H9 (cell line): ENCODE measurements around the gene MBD3L4. TPM values are rescaled to one million over a fixed set of nuclear protein-coding genes. Genes with fewer than 3 reads are reported as not detected.

Experiments
- DNase-seq: peaks from one replicate; pipeline ENCODE4 v3.0.0-alpha.2; 2017
- H2AFZ ChIP-seq: one replicate; pipeline ENCODE4 v1.6.1; 2013; ENCODE audit warnings: mild to moderate bottlenecking, low read length, control low read depth, moderate library complexity
- H2AK5ac ChIP-seq: 2 replicates; pipeline ENCODE4 v1.6.1; 2013; ENCODE audit warnings: low read length, control low read depth, mixed read lengths; ENCODE audit not compliant: insufficient read length
- H2BK120ac ChIP-seq: one replicate; pipeline ENCODE4 v1.6.1; 2013; ENCODE audit warnings: low read depth, mild to moderate bottlenecking, low read length, control low read depth, inconsistent platforms; ENCODE audit not compliant: poor library complexity, severe bottlenecking
- H2BK12ac ChIP-seq: 2 replicates; pipeline ENCODE4 v1.6.1; 2013; ENCODE audit warnings: low read length, control low read depth, mixed read lengths, low read depth; ENCODE audit not compliant: insufficient read length
- H2BK15ac ChIP-seq: 2 replicates; pipeline ENCODE4 v1.6.1; 2013; ENCODE audit warnings: low read depth, low read length, control low read depth
- H2BK20ac ChIP-seq: one replicate; pipeline ENCODE4 v1.6.1; 2013; ENCODE audit warnings: low read depth, mild to moderate bottlenecking, low read length, control low read depth, inconsistent platforms; ENCODE audit not compliant: poor library complexity, severe bottlenecking
- H2BK5ac ChIP-seq: 2 replicates; pipeline ENCODE4 v1.6.1; 2013; ENCODE audit warnings: low read length, control low read depth, mixed read lengths; ENCODE audit not compliant: insufficient read length
- H3K14ac ChIP-seq: 2 replicates; pipeline ENCODE4 v1.6.1; 2013; ENCODE audit warnings: low read length, control low read depth; ENCODE audit not compliant: insufficient read depth
- H3K18ac ChIP-seq: 2 replicates; pipeline ENCODE4 v1.6.1; 2013; ENCODE audit warnings: low read depth, mild to moderate bottlenecking, mixed read lengths, low read length, control low read depth; ENCODE audit not compliant: insufficient read length
- H3K23ac ChIP-seq: 2 replicates; pipeline ENCODE4 v1.6.1; 2013; ENCODE audit warnings: low read length, control low read depth, mixed read lengths, low read depth; ENCODE audit not compliant: insufficient read length
- H3K23me2 ChIP-seq: 2 replicates; pipeline ENCODE4 v1.6.1; 2013; ENCODE audit warnings: low read depth, mild to moderate bottlenecking, mixed read lengths, low read length, control low read depth; ENCODE audit not compliant: insufficient read length, poor library complexity, severe bottlenecking
- H3K27ac ChIP-seq: 2 replicates; pipeline ENCODE4 v1.5.1; 2013; ENCODE audit warnings: low read length, control low read depth, mixed read lengths, low read depth; ENCODE audit not compliant: insufficient read length
- H3K27me3 ChIP-seq: 2 replicates; pipeline ENCODE4 v1.6.1; 2013; ENCODE audit warnings: low read length, control low read depth, inconsistent platforms; ENCODE audit not compliant: insufficient read depth
- H3K4ac ChIP-seq: 2 replicates; pipeline ENCODE4 v1.6.1; 2013; ENCODE audit warnings: low read depth, mild to moderate bottlenecking, control low read depth, inconsistent platforms, low read length, moderate library complexity
- H3K4me1 ChIP-seq: 2 replicates; pipeline ENCODE4 v1.6.1; 2013; ENCODE audit warnings: low read length, control low read depth, inconsistent platforms; ENCODE audit not compliant: insufficient read depth
- H3K4me2 ChIP-seq: 2 replicates; pipeline ENCODE4 v1.6.1; 2013; ENCODE audit warnings: low read length, control low read depth, mixed read lengths; ENCODE audit not compliant: insufficient read length, insufficient read depth
- H3K56ac ChIP-seq: 2 replicates; pipeline ENCODE4 v1.6.1; 2013; ENCODE audit warnings: low read depth, mild to moderate bottlenecking, mixed read lengths, low read length, control low read depth; ENCODE audit not compliant: insufficient read length
- H3K79me1 ChIP-seq: 2 replicates; pipeline ENCODE4 v1.6.1; 2013; ENCODE audit warnings: low read depth, mild to moderate bottlenecking, moderate library complexity, low read length, control low read depth, inconsistent platforms; ENCODE audit not compliant: insufficient read depth, poor library complexity, severe bottlenecking
- H3K79me2 ChIP-seq: 2 replicates; pipeline ENCODE4 v1.6.1; 2013; ENCODE audit warnings: low read length, control low read depth, inconsistent platforms; ENCODE audit not compliant: insufficient read depth
- H3K9ac ChIP-seq: 2 replicates; pipeline ENCODE4 v1.6.1; 2013; ENCODE audit warnings: low read length, control low read depth, mixed read lengths; ENCODE audit not compliant: insufficient read length; ENCODE audit errors: extremely low read depth
- H3K9me3 ChIP-seq: one replicate; pipeline ENCODE4 v1.6.1; 2013; ENCODE audit warnings: low read depth, low read length, inconsistent platforms; ENCODE audit not compliant: control insufficient read depth
- H3T11ph ChIP-seq: one replicate; pipeline ENCODE4 v1.6.1; 2013; ENCODE audit warnings: mild to moderate bottlenecking, low read length, control low read depth, inconsistent platforms
- H4K20me1 ChIP-seq: one replicate; pipeline ENCODE4 v1.6.1; 2013; ENCODE audit not compliant: control insufficient read depth, insufficient read length, insufficient read depth
- H4K5ac ChIP-seq: 2 replicates; pipeline ENCODE4 v1.6.1; 2013; ENCODE audit warnings: low read depth, mild to moderate bottlenecking, mixed read lengths, low read length, control low read depth; ENCODE audit not compliant: insufficient read length
- H4K8ac ChIP-seq: replicated peaks from 2 replicates; pipeline ENCODE4 v1.6.1; 2013; ENCODE audit warnings: low read length, control low read depth, mixed read lengths, low read depth; ENCODE audit not compliant: insufficient read length
- H4K91ac ChIP-seq: 2 replicates; pipeline ENCODE4 v1.6.1; 2013; ENCODE audit warnings: low read depth, mild to moderate bottlenecking, moderate library complexity, mixed read lengths, low read length, control low read depth; ENCODE audit not compliant: insufficient read length
- H3K27ac Mint-ChIP-seq, 3 experiments: 2 replicates in 2 of 3; 3 replicates in 1 of 3; pipeline ENCODE4 v1.8.0; 2020 to 2021; ENCODE audit warnings: mixed read lengths in 3 of 3, mild to moderate bottlenecking in 1 of 3, moderate library complexity in 1 of 3
- H3K27me3 Mint-ChIP-seq: 2 replicates; pipeline ENCODE4 v1.8.0; 2021; ENCODE audit warnings: low read depth, mild to moderate bottlenecking, moderate library complexity, mixed read lengths
- H3K36me3 Mint-ChIP-seq, 3 experiments: 2 replicates in 2 of 3; 3 replicates in 1 of 3; pipeline ENCODE4 v1.8.0; 2020 to 2021; ENCODE audit warnings: low read depth in 3 of 3, mixed read lengths in 3 of 3; ENCODE audit not compliant: insufficient read depth in 1 of 3
- H3K4me1 Mint-ChIP-seq, 2 experiments: 2 replicates each; pipeline ENCODE4 v1.8.0; 2020; ENCODE audit warnings: mixed read lengths in 2 of 2
- H3K4me3 Mint-ChIP-seq, 2 experiments: 2 replicates in 1 of 2; 3 replicates in 1 of 2; pipeline ENCODE4 v1.8.0; 2020 to 2021; ENCODE audit warnings: mild to moderate bottlenecking in 2 of 2, mixed read lengths in 2 of 2, moderate library complexity in 1 of 2
- H3K9me3 Mint-ChIP-seq, 2 experiments: 2 replicates in 1 of 2; 3 replicates in 1 of 2; pipeline ENCODE4 v1.8.0; 2020; ENCODE audit warnings: mild to moderate bottlenecking in 2 of 2, mixed read lengths in 2 of 2, moderate library complexity in 1 of 2
- CTCF ChIP-seq: fragments of 200-600 bp; sonication (generic); conservative IDR thresholded peaks from 3 replicates; pipeline ENCODE4 v1.8.0; 2021; ENCODE audit warnings: antibody characterized with exemption, mild to moderate bottlenecking
- WGBS: extraction: QIAGEN DNeasy Blood & Tissue Kit; methylation state at CpG from one replicate; pipeline ENCODE4 v1.1.7; 2013; ENCODE audit warnings: missing lambda C conversion rate, low lambda C conversion rate, mixed read lengths; ENCODE audit not compliant: insufficient read length; ENCODE audit errors: extremely low coverage; 5-methylcytosine and 5-hydroxymethylcytosine counted together
- total RNA-seq: library from RNA; stranded (reverse); gene quantifications from 2 replicates; pipeline ENCODE4 v1.2.1, GENCODE V29; 2021

MBD3L4 gene
- total RNA-seq, 1 experiment from 2014 or later = not detected

- Histone ChIP-seq H3K27ac (no peak overlapping the region), H3K9ac (no peak overlapping the region), H4K20me1 (no peaks in the 10 kb centered on the region), H2BK15ac (no peak overlapping the region), H2BK12ac (no peak overlapping the region), H3K23ac (no peak overlapping the region), H4K5ac (no peak overlapping the region), H3K79me2 (no peaks in the 10 kb centered on the region), H4K91ac (no peak overlapping the region), H2AK5ac (no peak overlapping the region), H3K4me2 (no peak overlapping the region), H3K23me2 (peaks cover 7% of the 10 kb centered on the region), H2BK120ac (no peak overlapping the region), H3K79me1 (no peaks in the 10 kb centered on the region), H3K56ac (no peak overlapping the region), H2BK5ac (no peak overlapping the region), H4K8ac (no peak overlapping the region), H3K9me3 (no peaks in the 10 kb centered on the region), H3T11ph (no peak overlapping the region), H3K4ac (no peak overlapping the region), H3K4me1 (no peaks in the 10 kb centered on the region), H3K27me3 (no peaks in the 10 kb centered on the region), H3K18ac (no peak overlapping the region), H2BK20ac (no peak overlapping the region), H2AFZ (no peak overlapping the region), H3K14ac (no peak overlapping the region)
- WGBS = no CpG with 5 or more reads among the region's 2 CpGs
- Mint-ChIP-seq H3K4me1 (peaks cover 0 to 3% of the 10 kb centered on the region in 2 experiments; a peak in 2 of 4 replicates), H3K36me3 (peaks cover 15 to 25% (median 18%) of the 10 kb centered on the region in 3 experiments), H3K4me3 (no peak overlapping the region), H3K27me3 (no peaks in the 10 kb centered on the region), H3K9me3 (peaks cover 37 to 50% of the 10 kb centered on the region in 2 experiments), H3K27ac (no peak overlapping the region)
- no peak for TF ChIP-seq CTCF
- DNase-seq = no peak
Measured at GRCh38 chr19:7067716-7068115, 27.7 kb upstream of the MBD3L4 start.
